ENCODE data around the gene GPR162. TPM values are rescaled to one million over a fixed set of nuclear protein-coding genes. Genes with fewer than 3 reads are reported as not detected.

The GPR162 gene
- total and polyA plus RNA-seq, 2 experiments from 2014 or later: 2.3 TPM

DNA sequence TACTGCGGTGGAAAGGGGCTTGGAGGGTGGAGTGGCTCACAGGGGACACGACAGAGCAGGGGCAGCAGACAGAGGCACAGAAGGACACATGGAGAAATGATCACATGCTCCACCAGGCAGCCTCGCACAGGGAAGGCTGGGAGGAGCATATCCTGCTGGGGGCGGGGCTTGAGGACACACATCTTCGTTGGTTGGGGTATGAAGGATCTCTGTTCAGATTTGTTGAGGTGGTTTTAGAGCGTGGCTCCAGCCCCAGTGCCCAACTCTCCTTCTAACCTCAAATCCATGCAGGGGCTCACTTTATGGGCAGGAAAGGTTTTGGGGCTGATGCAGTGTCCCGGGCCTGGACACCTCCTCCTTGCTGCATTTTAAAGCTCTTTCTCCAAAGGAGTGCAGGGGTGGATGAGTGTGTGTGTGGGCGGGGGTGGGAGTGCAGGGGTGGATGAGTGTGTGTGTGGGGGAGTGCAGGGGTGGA is 5.9 kb downstream of the GPR162 start:
- Histone ChIP-seq H3K27me3 (peaks cover 5% of the 10 kb centered on the region), H3K4me3 (no peak overlapping the region), H3K9me3 (ENCODE audit: low read depth) (no peaks in the 10 kb centered on the region), H3K9me2 (replicated peaks; ENCODE audit: insufficient read depth) (no peaks in the 10 kb centered on the region), H3K27ac (peak overlapping the region; percentile 59), H2AFZ (no peak overlapping the region), H3K4me1 (ENCODE audit: insufficient read depth) (peaks cover 3% of the 10 kb centered on the region), H3K79me2 (peaks cover 6% of the 10 kb centered on the region), H3K4me2 (peak overlapping the region; percentile 79), H3K36me3 (replicated peaks; ENCODE audit: insufficient read depth, low read depth) (no peaks in the 10 kb centered on the region), H4K20me1 (ENCODE audit: insufficient read depth, poor library complexity, severe bottlenecking) (no peaks in the 10 kb centered on the region)
- DNase-seq (ENCODE audit: low spot score): peak; percentile 91
- WGBS (ENCODE audit: low lambda C conversion rate, missing lambda C conversion rate): 11% methylated on average over 8 of the region's 8 CpGs
- TF ChIP-seq, protein P1, sequence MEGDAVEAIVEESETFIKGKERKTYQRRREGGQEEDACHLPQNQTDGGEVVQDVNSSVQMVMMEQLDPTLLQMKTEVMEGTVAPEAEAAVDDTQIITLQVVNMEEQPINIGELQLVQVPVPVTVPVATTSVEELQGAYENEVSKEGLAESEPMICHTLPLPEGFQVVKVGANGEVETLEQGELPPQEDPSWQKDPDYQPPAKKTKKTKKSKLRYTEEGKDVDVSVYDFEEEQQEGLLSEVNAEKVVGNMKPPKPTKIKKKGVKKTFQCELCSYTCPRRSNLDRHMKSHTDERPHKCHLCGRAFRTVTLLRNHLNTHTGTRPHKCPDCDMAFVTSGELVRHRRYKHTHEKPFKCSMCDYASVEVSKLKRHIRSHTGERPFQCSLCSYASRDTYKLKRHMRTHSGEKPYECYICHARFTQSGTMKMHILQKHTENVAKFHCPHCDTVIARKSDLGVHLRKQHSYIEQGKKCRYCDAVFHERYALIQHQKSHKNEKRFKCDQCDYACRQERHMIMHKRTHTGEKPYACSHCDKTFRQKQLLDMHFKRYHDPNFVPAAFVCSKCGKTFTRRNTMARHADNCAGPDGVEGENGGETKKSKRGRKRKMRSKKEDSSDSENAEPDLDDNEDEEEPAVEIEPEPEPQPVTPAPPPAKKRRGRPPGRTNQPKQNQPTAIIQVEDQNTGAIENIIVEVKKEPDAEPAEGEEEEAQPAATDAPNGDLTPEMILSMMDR (IDR thresholded peaks at IDR 0.05; ENCODE audit: poor library complexity): no peak
- TF ChIP-seq EZH2 (IDR thresholded peaks at IDR 0.05; ENCODE audit: borderline replicate concordance): no peak
- no peak for TF ChIP-seq EZH2phosphoT487 (IDR thresholded peaks at IDR 0.05; ENCODE audit: low read depth, severe bottlenecking, unreplicated experiment)

DNA sequence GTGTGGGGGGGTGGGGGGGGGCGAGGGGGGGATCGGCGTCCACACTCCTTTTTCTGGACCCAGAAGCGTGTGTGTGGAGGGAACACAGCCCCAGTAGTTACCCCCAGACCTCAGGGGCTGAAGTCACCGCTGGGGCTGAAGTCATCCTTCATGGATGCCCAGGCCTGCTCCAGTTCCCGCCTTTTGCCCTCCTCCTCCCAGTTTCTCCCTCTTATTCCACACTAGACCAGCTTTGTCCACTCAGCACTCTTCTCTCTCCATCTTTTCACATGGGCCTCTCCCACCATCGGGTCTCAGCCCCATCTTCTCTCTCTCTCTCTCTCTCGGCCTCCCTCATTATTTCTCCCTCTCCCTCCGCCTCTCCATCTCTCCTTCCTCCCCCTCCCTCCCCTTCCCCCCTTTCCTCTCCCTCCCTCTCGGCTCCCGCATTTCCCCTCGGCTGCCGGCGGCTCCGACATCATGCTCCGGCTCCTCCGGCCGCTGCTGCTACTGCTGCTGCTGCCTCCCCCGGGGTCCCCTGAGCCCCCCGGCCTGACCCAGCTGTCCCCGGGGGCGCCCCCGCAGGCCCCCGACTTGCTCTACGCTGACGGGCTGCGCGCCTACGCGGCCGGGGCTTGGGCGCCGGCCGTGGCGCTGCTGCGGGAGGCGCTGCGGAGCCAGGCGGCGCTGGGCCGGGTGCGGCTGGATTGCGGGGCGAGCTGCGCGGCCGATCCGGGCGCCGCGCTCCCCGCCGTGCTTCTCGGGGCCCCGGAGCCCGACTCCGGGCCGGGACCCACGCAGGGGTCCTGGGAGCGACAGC is 6.6 kb downstream of the GPR162 start, which contains the start of gene P3H3:
TSS of gene P3H3 (plus strand) at position 426 of the 799 bp plus-strand sequence. CDS start at position 460, 34 bp downstream.
- H3K9me3 ChIP-seq (ENCODE audit: low read depth): no peaks in the 10 kb centered on the region
- under 1% methylated on average over 40 of the region's 60 CpGs for WGBS (ENCODE audit: low lambda C conversion rate, missing lambda C conversion rate)
- peak within 1 kb of the TSS; percentile 96 for H3K27ac ChIP-seq
- H3K4me2 ChIP-seq: peak within 1 kb of the TSS; percentile 79
- H3K9me2 ChIP-seq (replicated peaks; ENCODE audit: insufficient read depth): no peaks in the 10 kb centered on the region
- peak within 1 kb of the TSS; percentile 93 for H2AFZ ChIP-seq
- peaks cover 3% of the 10 kb centered on the region for H3K4me1 ChIP-seq (ENCODE audit: insufficient read depth)
- H4K20me1 ChIP-seq (ENCODE audit: insufficient read depth, poor library complexity, severe bottlenecking): no peaks in the 10 kb centered on the region
- H3K36me3 ChIP-seq (replicated peaks; ENCODE audit: insufficient read depth, low read depth): no peaks in the 10 kb centered on the region
- H3K79me2 ChIP-seq: peaks cover 6% of the 10 kb centered on the region
- peak within 1 kb of the TSS; percentile 100 for H3K4me3 ChIP-seq
- TF ChIP-seq, protein P1 (IDR thresholded peaks at IDR 0.05; ENCODE audit: poor library complexity): peak; percentile 9
- TF ChIP-seq EZH2phosphoT487 (IDR thresholded peaks at IDR 0.05; ENCODE audit: low read depth, severe bottlenecking, unreplicated experiment): no peak
- no peaks in the 10 kb centered on the region for H3K27me3 ChIP-seq
- peak; percentile 60 for DNase-seq (ENCODE audit: low spot score)

DNA sequence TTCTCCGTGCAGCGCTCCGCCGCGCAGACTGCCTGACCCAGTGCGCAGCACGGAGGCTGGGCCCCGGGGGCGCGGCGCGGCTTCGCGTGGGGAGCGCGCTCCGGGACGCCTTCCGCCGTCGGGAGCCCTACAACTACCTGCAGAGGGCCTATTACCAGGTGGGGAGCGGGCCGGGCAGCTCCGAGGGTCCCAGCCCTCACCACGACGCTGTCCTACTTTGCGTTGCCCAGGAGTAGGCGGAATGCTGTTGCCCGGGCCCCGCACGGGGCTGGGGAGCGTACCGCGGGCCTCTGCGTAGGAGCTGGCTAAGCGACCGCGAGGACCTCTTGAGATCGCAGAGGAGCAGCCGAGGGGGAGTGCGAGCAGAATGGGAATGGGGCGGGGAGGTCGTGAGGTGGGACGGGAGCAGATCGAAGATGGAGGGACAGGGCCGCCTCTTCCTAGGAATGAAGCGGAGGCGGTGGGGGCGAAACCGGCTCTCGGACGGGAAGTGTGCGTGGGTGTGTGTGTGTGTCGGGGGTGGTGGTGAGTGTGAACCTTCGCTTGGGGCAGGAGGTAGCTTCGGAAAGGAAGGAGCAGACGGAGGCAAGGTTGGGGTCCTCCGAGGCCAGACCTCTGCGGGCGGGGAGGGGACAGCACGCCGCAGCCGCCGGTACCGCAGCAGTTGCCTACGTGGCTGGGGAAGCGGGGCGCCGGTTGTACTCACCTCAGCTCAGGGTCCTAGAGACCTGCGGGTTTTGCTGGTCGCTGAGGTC is 7.3 kb downstream of the GPR162 start:
- no peaks in the 10 kb centered on the region for H4K20me1 ChIP-seq (ENCODE audit: insufficient read depth, poor library complexity, severe bottlenecking)
- no peak for TF ChIP-seq EZH2 (IDR thresholded peaks at IDR 0.05; ENCODE audit: borderline replicate concordance)
- TF ChIP-seq EZH2phosphoT487 (IDR thresholded peaks at IDR 0.05; ENCODE audit: low read depth, severe bottlenecking, unreplicated experiment): no peak
- TF ChIP-seq, protein P1 (IDR thresholded peaks at IDR 0.05; ENCODE audit: poor library complexity): no peak
- H3K79me2 ChIP-seq: peaks cover 6% of the 10 kb centered on the region
- H3K9me3 ChIP-seq (ENCODE audit: low read depth): no peaks in the 10 kb centered on the region
- peak overlapping the region; percentile 96 for H3K27ac ChIP-seq
- H2AFZ ChIP-seq: peak overlapping the region; percentile 93
- peak; percentile 80 for DNase-seq (ENCODE audit: low spot score)
- no peaks in the 10 kb centered on the region for H3K36me3 ChIP-seq (replicated peaks; ENCODE audit: insufficient read depth, low read depth)
- no peaks in the 10 kb centered on the region for H3K27me3 ChIP-seq
- H3K4me1 ChIP-seq (ENCODE audit: insufficient read depth): peaks cover 3% of the 10 kb centered on the region
- peak overlapping the region; percentile 79 for H3K4me2 ChIP-seq
- no peaks in the 10 kb centered on the region for H3K9me2 ChIP-seq (replicated peaks; ENCODE audit: insufficient read depth)
- peak overlapping the region; percentile 100 for H3K4me3 ChIP-seq
- 2% methylated on average over 57 of the region's 71 CpGs for WGBS (ENCODE audit: low lambda C conversion rate, missing lambda C conversion rate)

Measured in hepatocyte (in vitro differentiated cells).